RWPE2 (cell line): ENCODE data around the gene RPL3.
A peak's percentile ranks its signal among the peaks of the same experiment; 100 is the strongest.

Experiments used
- ATAC-seq: fragments of 200-7000 bp; cut with Tn5 transposase; 3 replicates; pipeline ENCODE4 v1.9.1; 2021; ENCODE audit warnings: low read depth
- DNase-seq: peaks from one replicate; pipeline ENCODE4 v3.0.0-alpha.2; 2020; ENCODE audit warnings: low spot score
- H3K27ac ChIP-seq: fragments of 450-650 bp; 2 replicates; pipeline ENCODE4 v1.5.1; 2017; ENCODE audit warnings: mild to moderate bottlenecking; ENCODE audit not compliant: poor library complexity, severe bottlenecking
- H3K27me3 ChIP-seq: fragments of 250-450 bp; sonication (Bioruptor Pico); 2 replicates; pipeline ENCODE4 v1.5.1; 2021; ENCODE audit warnings: mild to moderate bottlenecking, moderate library complexity; ENCODE audit not compliant: insufficient read depth, poor library complexity, severe bottlenecking
- H3K36me3 ChIP-seq: fragments of 250-450 bp; sonication (Bioruptor Pico); 2 replicates; pipeline ENCODE4 v1.5.1; 2020; ENCODE audit warnings: low read depth, mild to moderate bottlenecking, moderate library complexity
- H3K4me1 ChIP-seq: fragments of 250-450 bp; sonication (Bioruptor Pico); 2 replicates; pipeline ENCODE4 v1.5.1; 2021; ENCODE audit warnings: mild to moderate bottlenecking, moderate library complexity; ENCODE audit not compliant: insufficient read depth, poor library complexity, severe bottlenecking
- H3K4me3 ChIP-seq: fragments of 250-450 bp; sonication (Bioruptor Pico); 2 replicates; pipeline ENCODE4 v1.5.1; 2021; ENCODE audit warnings: mild to moderate bottlenecking, moderate library complexity; ENCODE audit not compliant: severe bottlenecking
- H3K9me3 ChIP-seq: fragments of 250-450 bp; sonication (Bioruptor Pico); 2 replicates; pipeline ENCODE4 v1.5.1; 2021; ENCODE audit warnings: mild to moderate bottlenecking, moderate library complexity; ENCODE audit not compliant: severe bottlenecking
- TF ChIP-seq, protein P1 (sequence below): fragments of 450-650 bp; IDR thresholded peaks from one replicate; pipeline ENCODE4 v1.5.1; 2017; ENCODE audit warnings: mild to moderate bottlenecking, moderate library complexity; ENCODE audit not compliant: poor library complexity, severe bottlenecking

RPL3 gene

DNA sequence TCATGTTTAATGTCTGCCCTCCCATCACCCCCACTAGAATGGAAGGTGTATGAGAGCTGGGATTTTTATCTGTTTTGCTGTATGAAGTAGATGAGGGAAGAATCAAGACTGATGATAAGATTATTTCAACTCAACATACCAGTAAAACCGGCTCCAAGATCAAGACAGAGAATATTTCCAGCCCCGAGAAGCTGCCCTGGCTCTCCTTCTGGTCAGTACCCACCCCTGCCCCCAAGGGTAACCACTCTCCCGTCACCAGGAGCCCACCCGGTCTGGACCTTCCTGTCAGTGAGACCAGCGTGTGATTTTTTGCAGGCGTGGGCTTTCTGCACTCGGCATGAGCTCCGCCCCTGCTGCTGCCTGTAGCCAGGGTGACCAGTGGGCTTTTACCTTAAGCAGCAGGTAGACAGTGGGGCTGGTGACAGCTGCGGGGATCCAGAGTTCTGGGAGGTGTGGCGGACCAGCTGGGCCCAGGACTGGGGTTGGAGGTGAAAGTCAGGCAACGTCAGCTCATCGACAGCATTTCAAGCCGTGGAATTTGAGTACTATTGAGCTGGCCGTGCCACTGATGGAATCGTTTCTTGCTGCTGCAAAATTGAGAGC, 25.6 kb downstream of the RPL3 start:
- TF ChIP-seq, protein P1, sequence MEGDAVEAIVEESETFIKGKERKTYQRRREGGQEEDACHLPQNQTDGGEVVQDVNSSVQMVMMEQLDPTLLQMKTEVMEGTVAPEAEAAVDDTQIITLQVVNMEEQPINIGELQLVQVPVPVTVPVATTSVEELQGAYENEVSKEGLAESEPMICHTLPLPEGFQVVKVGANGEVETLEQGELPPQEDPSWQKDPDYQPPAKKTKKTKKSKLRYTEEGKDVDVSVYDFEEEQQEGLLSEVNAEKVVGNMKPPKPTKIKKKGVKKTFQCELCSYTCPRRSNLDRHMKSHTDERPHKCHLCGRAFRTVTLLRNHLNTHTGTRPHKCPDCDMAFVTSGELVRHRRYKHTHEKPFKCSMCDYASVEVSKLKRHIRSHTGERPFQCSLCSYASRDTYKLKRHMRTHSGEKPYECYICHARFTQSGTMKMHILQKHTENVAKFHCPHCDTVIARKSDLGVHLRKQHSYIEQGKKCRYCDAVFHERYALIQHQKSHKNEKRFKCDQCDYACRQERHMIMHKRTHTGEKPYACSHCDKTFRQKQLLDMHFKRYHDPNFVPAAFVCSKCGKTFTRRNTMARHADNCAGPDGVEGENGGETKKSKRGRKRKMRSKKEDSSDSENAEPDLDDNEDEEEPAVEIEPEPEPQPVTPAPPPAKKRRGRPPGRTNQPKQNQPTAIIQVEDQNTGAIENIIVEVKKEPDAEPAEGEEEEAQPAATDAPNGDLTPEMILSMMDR: no peak
- Histone ChIP-seq H3K36me3 (no peaks in the 10 kb centered on the region), H3K27me3 (no peaks in the 10 kb centered on the region), H3K4me1 (peaks cover 37% of the 10 kb centered on the region), H3K4me3 (no peak overlapping the region), H3K9me3 (no peaks in the 10 kb centered on the region), H3K27ac (no peak overlapping the region)
- ATAC-seq (no peak), DNase-seq (no peak)

DNA sequence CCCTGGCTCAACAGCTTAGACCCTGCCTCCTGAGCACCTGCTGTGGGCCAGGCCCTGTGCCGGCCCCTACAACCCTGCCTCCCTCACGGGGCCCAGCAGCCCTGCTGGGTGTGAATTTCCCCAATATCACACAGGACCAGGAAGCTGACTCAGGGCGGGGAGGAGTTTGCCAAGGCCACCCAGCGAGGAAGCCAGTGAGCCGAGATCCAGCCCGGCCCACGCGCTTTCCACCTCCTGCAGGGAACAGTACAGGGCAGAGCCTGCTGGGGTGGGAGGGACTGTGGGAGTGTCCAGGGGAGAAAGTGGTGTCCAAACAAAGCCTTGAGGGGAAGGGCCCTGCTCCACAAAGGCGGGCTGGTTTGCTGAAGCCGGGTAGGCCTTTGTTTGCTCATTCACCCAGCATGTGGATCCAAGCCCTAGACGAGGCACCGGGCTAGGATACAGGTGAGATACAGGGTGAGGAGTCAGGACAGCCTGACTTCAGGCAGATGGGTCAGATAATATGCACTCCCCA, 26.8 kb downstream of the RPL3 start:
- DNase-seq (peak; percentile 95), ATAC-seq (peak; percentile 68)
- Histone ChIP-seq H3K9me3 (no peaks in the 10 kb centered on the region), H3K36me3 (no peaks in the 10 kb centered on the region), H3K4me1 (peaks cover 33% of the 10 kb centered on the region), H3K27me3 (no peaks in the 10 kb centered on the region), H3K27ac (peak overlapping the region; percentile 89), H3K4me3 (no peak overlapping the region)
- TF ChIP-seq, protein P1: no peak

DNA sequence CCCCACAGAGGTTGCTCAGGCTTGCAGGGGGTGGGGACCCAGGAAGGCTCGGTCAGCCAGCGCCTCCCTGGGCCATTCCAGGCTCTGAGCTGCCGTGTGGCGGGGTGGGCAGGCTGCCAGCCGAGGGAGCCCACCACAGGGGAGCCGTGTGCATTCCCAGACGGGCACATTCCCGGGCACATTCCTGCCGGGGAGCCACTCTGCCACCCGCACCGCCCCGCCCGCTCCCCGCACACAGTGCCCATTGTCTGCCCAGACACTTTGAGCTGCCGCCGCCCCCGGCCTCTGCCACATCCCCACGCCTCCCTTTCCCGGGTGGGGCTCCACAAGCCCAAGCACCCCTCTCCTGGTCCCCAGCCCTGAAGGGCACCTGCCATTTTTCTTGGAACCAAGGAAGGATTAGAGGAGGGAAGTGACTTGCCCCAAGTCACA, 27.4 kb downstream of the RPL3 start:
- DNase-seq: no peak
- Histone ChIP-seq H3K27ac (peak overlapping the region; percentile 89), H3K9me3 (no peaks in the 10 kb centered on the region)

DNA sequence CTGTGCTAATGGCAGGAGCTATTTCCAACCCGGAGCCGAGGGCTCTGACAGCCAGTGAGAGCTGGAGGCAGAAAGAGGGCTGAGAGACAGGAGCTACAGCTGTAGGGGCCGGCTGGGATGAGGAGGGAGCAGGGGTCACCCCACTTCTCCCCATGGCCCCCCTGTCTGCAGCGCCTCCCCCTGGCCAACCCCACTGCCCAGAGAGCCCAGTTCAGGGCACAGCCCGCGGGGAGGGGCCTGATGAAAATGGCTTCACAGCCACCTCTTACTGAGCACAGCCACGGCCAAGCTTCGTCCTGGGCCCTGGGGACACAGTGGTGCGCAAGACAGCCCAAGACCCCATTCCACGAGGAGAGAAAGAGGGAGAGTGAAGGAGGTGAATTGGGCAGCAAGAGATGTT, 27.9 kb downstream of the RPL3 start:
- Histone ChIP-seq H3K4me1 (peaks cover 33% of the 10 kb centered on the region), H3K27me3 (no peaks in the 10 kb centered on the region), H3K27ac (peak overlapping the region; percentile 89), H3K9me3 (no peaks in the 10 kb centered on the region), H3K4me3 (no peak overlapping the region), H3K36me3 (no peaks in the 10 kb centered on the region)
- no peak for DNase-seq
- no peak for ATAC-seq
- TF ChIP-seq, protein P1: peak; percentile 25

More for the DNA sequence above, 27.4 kb downstream of the RPL3 start:
- H3K36me3 ChIP-seq: no peaks in the 10 kb centered on the region
- H3K27me3 ChIP-seq: no peaks in the 10 kb centered on the region
- TF ChIP-seq, protein P1: no peak
- no peak for ATAC-seq
- H3K4me3 ChIP-seq: no peak overlapping the region
- H3K4me1 ChIP-seq: peaks cover 33% of the 10 kb centered on the region

DNA sequence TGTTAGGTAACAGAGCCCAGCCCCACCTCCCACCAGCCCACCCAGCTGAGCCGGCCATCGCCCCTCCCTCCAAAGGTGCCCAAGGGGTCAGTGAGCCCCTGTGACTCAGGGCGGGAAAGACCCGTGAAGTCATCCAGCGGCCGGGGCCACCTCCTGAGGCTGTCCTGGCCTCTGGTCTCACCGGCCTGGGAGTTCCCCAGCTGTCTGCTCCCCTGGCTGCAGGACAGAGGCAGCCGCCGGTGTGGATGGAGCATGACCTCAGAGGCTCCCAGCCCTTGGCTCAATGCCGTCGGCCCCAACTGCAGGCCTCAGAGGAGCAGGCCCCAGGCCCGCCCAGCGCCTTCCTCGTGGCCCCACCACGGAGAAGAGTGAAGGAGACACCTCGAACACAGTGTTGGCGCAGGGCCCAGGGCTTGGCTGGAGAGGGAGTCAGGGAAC, 28.7 kb downstream of the RPL3 start:
- ATAC-seq: peak; percentile 67
- H3K4me1 ChIP-seq: peaks cover 33% of the 10 kb centered on the region
- H3K27ac ChIP-seq: peak overlapping the region; percentile 89
- no peaks in the 10 kb centered on the region for H3K36me3 ChIP-seq
- no peaks in the 10 kb centered on the region for H3K27me3 ChIP-seq
- TF ChIP-seq, protein P1: no peak
- no peak overlapping the region for H3K4me3 ChIP-seq
- no peaks in the 10 kb centered on the region for H3K9me3 ChIP-seq
- DNase-seq: peak; percentile 89
